GM12878 (cell line): Measurements from ENCODE around the gene RTP1. TPM values are rescaled to one million over a fixed set of nuclear protein-coding genes. Genes with fewer than 3 reads are reported as not detected.

ENCODE experiments used
- ATAC-seq: fragments of 200-7000 bp; cut with Tn5 transposase; 3 replicates; pipeline ENCODE4 v1.9.1; 2020; ENCODE audit warnings: mild to moderate bottlenecking, moderate library complexity
- BruUV-seq: library from RNA; stranded (reverse); fragments of 400-500 nt; replicated peaks from 2 replicates; lab custom pipeline; 2021; lab: Mats Ljungman, UMichigan
- CTCF ChIA-PET: fragments of 300-600 bp; sonication (Branson Sonifier 250); formaldehyde crosslinking; extraction: SDS; loops from one replicate; lab custom pipeline; 2021; ENCODE audit warnings: inconsistent platforms; lab: Yijun Ruan, JAX
- POLR2A ChIA-PET: fragments of 350-600 bp; formaldehyde crosslinking; extraction: SDS; loops from one replicate; lab custom pipeline; 2021; ENCODE audit warnings: inconsistent platforms; lab: Charles Lee
- RAD21 ChIA-PET: fragments of 300-600 bp; sonication (Branson Sonifier 250); formaldehyde crosslinking; loops from one replicate; lab custom pipeline; 2023; ENCODE audit warnings: antibody characterized with exemption; ENCODE audit not compliant: unreplicated experiment; lab: Charles Lee
- SMC1A ChIA-PET: fragments of 300-600 bp; sonication (Branson Sonifier 250); formaldehyde crosslinking; loops from one replicate; lab custom pipeline; 2023; ENCODE audit not compliant: unreplicated experiment, uncharacterized antibody; lab: Charles Lee
- DNase-seq: peaks from one replicate; pipeline ENCODE4 v3.0.0-alpha.2; 2011; ENCODE audit warnings: low read depth, low spot score
- FAIRE-seq: peaks from 3 replicates; lab custom pipeline; 2011; peaks lifted over from hg19 to GRCh38; lab: Jason Lieb, UNC
- H2AFZ ChIP-seq: 2 replicates; pipeline ENCODE4 v1.6.0; 2011; ENCODE audit warnings: low read depth, low read length, control low read depth; ENCODE audit not compliant: control insufficient read depth
- H3K27ac ChIP-seq: 2 replicates; pipeline ENCODE4 v1.5.1; 2011; ENCODE audit warnings: control low read depth; ENCODE audit not compliant: control insufficient read depth, insufficient read depth
- H3K27me3 ChIP-seq, 2 experiments: replicated peaks in 1 of 2; 2 replicates each; pipeline versions ENCODE4 v1.6.0 to v1.6.1; 2011; ENCODE audit warnings: low read length in 1 of 2; ENCODE audit not compliant: control insufficient read depth in 2 of 2, insufficient read depth in 2 of 2
- H3K36me3 ChIP-seq, 2 experiments: 2 replicates each; pipeline ENCODE4 v1.5.1; 2011; ENCODE audit warnings: low read length in 1 of 2; ENCODE audit not compliant: control insufficient read depth in 2 of 2, insufficient read depth in 2 of 2
- H3K4me1 ChIP-seq: 2 replicates; pipeline ENCODE4 v1.6.1; 2011; ENCODE audit warnings: mild to moderate bottlenecking, low read length, moderate library complexity, mixed read lengths; ENCODE audit not compliant: control insufficient read depth, insufficient read depth
- H3K4me2 ChIP-seq: 2 replicates; pipeline ENCODE4 v1.6.0; 2011; ENCODE audit warnings: control low read depth; ENCODE audit not compliant: control insufficient read depth, insufficient read depth
- H3K4me3 ChIP-seq: fragments of 200-600 bp; sonication (generic); 2 replicates; pipeline ENCODE4 v1.5.1; 2016
- H3K79me2 ChIP-seq: 2 replicates; pipeline ENCODE4 v1.6.0; 2011; ENCODE audit warnings: low read length; ENCODE audit not compliant: control insufficient read depth, insufficient read depth
- H3K9ac ChIP-seq: 2 replicates; pipeline ENCODE4 v1.8.0; 2011; ENCODE audit warnings: low read length, control low read depth, mixed read lengths; ENCODE audit not compliant: control insufficient read depth, insufficient read depth
- H3K9me3 ChIP-seq: replicated peaks from 3 replicates; pipeline ENCODE4 v1.5.1; 2011; ENCODE audit warnings: mild to moderate bottlenecking, low read length; ENCODE audit not compliant: control insufficient read depth, insufficient read depth
- H4K20me1 ChIP-seq: 2 replicates; pipeline ENCODE4 v1.6.0; 2011; ENCODE audit not compliant: control insufficient read depth, insufficient read depth
- ATF7 ChIP-seq: fragments of 450-650 bp; IDR thresholded peaks from 2 replicates; pipeline ENCODE4 v1.6.1; 2016; ENCODE audit warnings: low read depth, mild to moderate bottlenecking
- BHLHE40 ChIP-seq, 2 experiments: fragments of 450-650 bp in 1 of 2; IDR thresholded peaks; 2 replicates each; pipeline ENCODE4 v1.6.1; 2011 to 2017; ENCODE audit warnings: low read depth in 2 of 2, borderline replicate concordance in 1 of 2, improper control_type of control experiment in 1 of 2, low read length in 1 of 2, mild to moderate bottlenecking in 1 of 2
- E4F1 ChIP-seq: fragments of 450-650 bp; IDR thresholded peaks from 2 replicates; pipeline ENCODE4 v1.6.1; 2018; ENCODE audit warnings: borderline replicate concordance, mild to moderate bottlenecking; ENCODE audit not compliant: partially characterized antibody
- HDAC2 ChIP-seq: fragments of 200-600 bp; sonication (generic); IDR thresholded peaks from 2 replicates; pipeline ENCODE4 v1.6.1; 2017
- IRF3 ChIP-seq: fragments of 450-650 bp; IDR thresholded peaks from 2 replicates; pipeline ENCODE4 v1.6.1; 2014; ENCODE audit warnings: mild to moderate bottlenecking
- KAT2A ChIP-seq: conservative IDR thresholded peaks from 2 replicates; pipeline ENCODE4 v1.6.1; 2011; ENCODE audit warnings: low read depth, low read length; ENCODE audit not compliant: control insufficient read depth
- KDM1A ChIP-seq: fragments of 200-600 bp; sonication (generic); IDR thresholded peaks from 2 replicates; pipeline ENCODE4 v1.6.1; 2016; ENCODE audit warnings: borderline replicate concordance
- MTA3 ChIP-seq: IDR thresholded peaks from 2 replicates; pipeline ENCODE4 v1.6.1; 2012; ENCODE audit warnings: low read length, inconsistent platforms, borderline replicate concordance
- MXI1 ChIP-seq: fragments of 150-350 bp; IDR thresholded peaks from 2 replicates; pipeline ENCODE4 v1.6.1; 2011; ENCODE audit warnings: low read depth, mild to moderate bottlenecking, inconsistent platforms, low read length, improper control_type of control experiment
- PAX5 ChIP-seq: IDR thresholded peaks from 2 replicates; pipeline ENCODE4 v1.6.1; 2011; ENCODE audit warnings: low read depth, low read length, borderline replicate concordance
- PML ChIP-seq: IDR thresholded peaks from 2 replicates; pipeline ENCODE4 v1.6.1; 2012; ENCODE audit warnings: low read length, inconsistent platforms
- RAD51 ChIP-seq: fragments of 450-650 bp; IDR thresholded peaks from 2 replicates; pipeline ENCODE4 v1.6.1; 2016; ENCODE audit warnings: moderate library complexity, mild to moderate bottlenecking, inconsistent platforms
- SIX5 ChIP-seq: IDR thresholded peaks from 2 replicates; pipeline ENCODE4 v1.6.1; 2011; ENCODE audit warnings: mild to moderate bottlenecking, low read depth, low read length, moderate library complexity; ENCODE audit not compliant: severe bottlenecking
- SMAD5 ChIP-seq: IDR thresholded peaks from 2 replicates; pipeline ENCODE4 v1.6.1; 2016; ENCODE audit warnings: antibody characterized with exemption, low read depth
- WRNIP1 ChIP-seq: IDR thresholded peaks from 2 replicates; pipeline ENCODE4 v1.6.1; 2011; ENCODE audit warnings: low read depth, low read length, improper control_type of control experiment, borderline replicate concordance
- ZNF207 ChIP-seq: fragments of 450-650 bp; IDR thresholded peaks from 2 replicates; pipeline ENCODE4 v1.6.1; 2014; ENCODE audit warnings: antibody characterized with exemption, mild to moderate bottlenecking, borderline replicate concordance
- ZNF622 ChIP-seq: fragments of 450-650 bp; IDR thresholded peaks from 2 replicates; pipeline ENCODE4 v1.6.1; 2017; ENCODE audit warnings: mild to moderate bottlenecking, inconsistent platforms
- WGBS: methylation state at CpG from one replicate; pipeline ENCODE4 v1.1.6; 2016; ENCODE audit warnings: low lambda C conversion rate; ENCODE audit not compliant: insufficient replicate concordance, insufficient coverage; ENCODE audit errors: missing lambda C conversion rate; 5-methylcytosine and 5-hydroxymethylcytosine counted together
- in situ Hi-C: fragments of 300-500 bp; cut with MboI; formaldehyde crosslinking; loops from 9 replicates; pipeline ENCODE4 v1.14.3; 2018; ENCODE audit warnings: mixed read lengths
- intact Hi-C: fragments of 100-400 bp; cut with micrococcal nuclease; formaldehyde crosslinking; loops from one replicate; pipeline ENCODE4 v1.14.2; 2022; ENCODE audit not compliant: unreplicated experiment
- polyA plus RNA-seq, 11 experiments: library from polyadenylated mRNA; depleted of rRNA in 4 of 11; unstranded in 6 of 11; stranded (reverse) in 5 of 11; fragments of >200 nt; fragmentation: Nextera tagmentation in 4 of 11; fragmentation: Illumina TruSeq in 1 of 11; extraction: Ambion mirVana in 4 of 11; extraction: Trizol in 1 of 11; gene quantifications; 1 replicate in 1 of 11; 2 replicates in 10 of 11; pipeline versions ENCODE4 v1.2.1 to v1.2.3, GENCODE V29; 2011 to 2016; ENCODE audit warnings: inconsistent platforms in 2 of 11, missing spikeins in 2 of 11, low read depth in 1 of 11
- total RNA-seq, 4 experiments: library from RNA; depleted of rRNA in 3 of 4; stranded (reverse); fragments of >200 nt in 3 of 4; fragmentation: Illumina TruSeq in 1 of 4; extraction: Trizol in 1 of 4; gene quantifications; 2 replicates each; pipeline versions ENCODE4 v1.2.1 to v1.2.3, GENCODE V29; 2013 to 2021
- TF ChIP-seq, protein P1 (sequence below): fragments of 450-650 bp; IDR thresholded peaks from 2 replicates; pipeline ENCODE4 v1.6.1; 2017; ENCODE audit warnings: mild to moderate bottlenecking, moderate library complexity

RTP1 gene
- total and polyA plus RNA-seq, 10 of the 15 experiments (the other 5 are each of a cell fraction or from before 2014, with no cell fraction given): not detected

DNA sequence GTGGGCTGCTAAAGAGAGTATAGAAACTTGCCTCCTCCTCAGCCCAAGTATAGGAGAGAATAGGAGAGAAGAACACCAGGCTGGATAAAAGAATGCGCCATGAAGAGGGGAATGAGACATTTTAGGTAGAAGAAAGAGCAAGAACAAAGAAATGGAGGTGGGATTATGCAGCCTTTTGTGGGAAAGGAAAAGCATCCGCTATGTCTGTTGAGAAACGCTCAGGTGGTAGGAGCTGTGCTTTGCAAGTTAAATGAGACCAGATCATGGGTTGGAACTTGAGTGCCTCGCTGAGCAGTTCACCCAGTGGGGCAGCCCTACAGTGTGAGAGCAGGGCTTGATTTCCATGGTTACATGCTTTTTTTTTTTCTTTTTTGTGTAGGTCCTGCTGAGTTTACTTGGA is 11.5 kb upstream of the RTP1 start:
- H3K27ac ChIP-seq: no peak overlapping the region
- in situ Hi-C loops: no loop called here

More for the DNA sequence above, 11.5 kb upstream of the RTP1 start:
- H3K4me3 ChIP-seq: no peak overlapping the region
- ChIA-PET RAD21 (no interaction called here), SMC1A (no interaction called here)
- peaks cover 8% of the 10 kb centered on the region for H3K4me1 ChIP-seq
- H2AFZ ChIP-seq: no peak overlapping the region
- no peak for ATAC-seq
- no peaks in the 10 kb centered on the region for H3K36me3 ChIP-seq
- BruUV-seq: no TSS peak
- TF ChIP-seq ATF7 (no peak), HDAC2 (no peak), SIX5 (no peak), SMAD5 (no peak), RAD51 (no peak), E4F1 (no peak), ZNF207 (no peak), KDM1A (no peak), MTA3 (no peak), PML (no peak), ZNF622 (no peak), PAX5 (no peak), KAT2A (no peak), IRF3 (no peak), WRNIP1 (no peak), BHLHE40 (IDR thresholded peaks at IDR 0.05; ENCODE audit: borderline replicate concordance in 1 of 2, low read depth in 2 of 2, low read length in 1 of 2) (no peak), MXI1 (no peak)
- TF ChIP-seq, protein P1, sequence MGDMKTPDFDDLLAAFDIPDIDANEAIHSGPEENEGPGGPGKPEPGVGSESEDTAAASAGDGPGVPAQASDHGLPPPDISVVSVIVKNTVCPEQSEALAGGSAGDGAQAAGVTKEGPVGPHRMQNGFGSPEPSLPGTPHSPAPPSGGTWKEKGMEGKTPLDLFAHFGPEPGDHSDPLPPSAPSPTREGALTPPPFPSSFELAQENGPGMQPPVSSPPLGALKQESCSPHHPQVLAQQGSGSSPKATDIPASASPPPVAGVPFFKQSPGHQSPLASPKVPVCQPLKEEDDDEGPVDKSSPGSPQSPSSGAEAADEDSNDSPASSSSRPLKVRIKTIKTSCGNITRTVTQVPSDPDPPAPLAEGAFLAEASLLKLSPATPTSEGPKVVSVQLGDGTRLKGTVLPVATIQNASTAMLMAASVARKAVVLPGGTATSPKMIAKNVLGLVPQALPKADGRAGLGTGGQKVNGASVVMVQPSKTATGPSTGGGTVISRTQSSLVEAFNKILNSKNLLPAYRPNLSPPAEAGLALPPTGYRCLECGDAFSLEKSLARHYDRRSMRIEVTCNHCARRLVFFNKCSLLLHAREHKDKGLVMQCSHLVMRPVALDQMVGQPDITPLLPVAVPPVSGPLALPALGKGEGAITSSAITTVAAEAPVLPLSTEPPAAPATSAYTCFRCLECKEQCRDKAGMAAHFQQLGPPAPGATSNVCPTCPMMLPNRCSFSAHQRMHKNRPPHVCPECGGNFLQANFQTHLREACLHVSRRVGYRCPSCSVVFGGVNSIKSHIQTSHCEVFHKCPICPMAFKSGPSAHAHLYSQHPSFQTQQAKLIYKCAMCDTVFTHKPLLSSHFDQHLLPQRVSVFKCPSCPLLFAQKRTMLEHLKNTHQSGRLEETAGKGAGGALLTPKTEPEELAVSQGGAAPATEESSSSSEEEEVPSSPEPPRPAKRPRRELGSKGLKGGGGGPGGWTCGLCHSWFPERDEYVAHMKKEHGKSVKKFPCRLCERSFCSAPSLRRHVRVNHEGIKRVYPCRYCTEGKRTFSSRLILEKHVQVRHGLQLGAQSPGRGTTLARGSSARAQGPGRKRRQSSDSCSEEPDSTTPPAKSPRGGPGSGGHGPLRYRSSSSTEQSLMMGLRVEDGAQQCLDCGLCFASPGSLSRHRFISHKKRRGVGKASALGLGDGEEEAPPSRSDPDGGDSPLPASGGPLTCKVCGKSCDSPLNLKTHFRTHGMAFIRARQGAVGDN: no peak
- TF ChIP-seq, all 136 proteins: peak for 0
- ChIA-PET POLR2A (no interaction called here), CTCF (no interaction called here)
- intact Hi-C loops: no loop called here
- Histone ChIP-seq H3K27me3 (no peaks in the 10 kb centered on the region), H3K4me2 (no peak overlapping the region), H3K79me2 (no peaks in the 10 kb centered on the region), H3K9ac (no peak overlapping the region), H4K20me1 (no peaks in the 10 kb centered on the region), H3K9me3 (no peaks in the 10 kb centered on the region; the same call in 2 of the 3 replicates)
- DNase-seq: no peak
- WGBS: 63% methylated on average over 4 of the region's 4 CpGs
- no peak for FAIRE-seq
